Measurements from ENCODE around the gene DBI.
"Not testable (repeated sequence)": the region's sequence is repeated elsewhere in the genome, so short reads cannot be mapped to it uniquely, and the experiment has no call there.

The DBI gene

GRCh38 chr2:119366161-119366648 lies 572 bp upstream of the DBI start:
- no peaks in the 10 kb centered on the region for H3K9me3 ChIP-seq (ENCODE audit: insufficient read depth, low read depth, low read length)
- no peaks in the 10 kb centered on the region for H3K27me3 ChIP-seq (ENCODE audit: insufficient read depth, low read length)
- H3K9ac ChIP-seq (ENCODE audit: low read depth, low read length), result peak overlapping the region; percentile 82
- peaks cover 30% of the 10 kb centered on the region for H3K36me3 ChIP-seq (ENCODE audit: insufficient read depth, low read depth, low read length)
- peak overlapping the region; percentile 41 for H3K27ac ChIP-seq (ENCODE audit: low read length)
- peaks cover 12% of the 10 kb centered on the region; the same call in 1 of the 2 replicates for H3K4me1 ChIP-seq (ENCODE audit: insufficient read depth, low read length)
- H3K4me3 ChIP-seq (ENCODE audit: low read length), result peak overlapping the region; percentile 90

GRCh38 chr2:119367472-119368099 lies 809 bp downstream of the DBI start:
- peak overlapping the region; percentile 66 for H3K27ac ChIP-seq (ENCODE audit: low read length)

GRCh38 chr2:119369845-119370244 lies 3.1 kb downstream of the DBI start:
- no peak overlapping the region for H3K27ac ChIP-seq (ENCODE audit: low read length)
- peaks cover 56% of the 10 kb centered on the region for H3K36me3 ChIP-seq (ENCODE audit: insufficient read depth, low read depth, low read length)
- H3K27me3 ChIP-seq (ENCODE audit: insufficient read depth, low read length), result no peaks in the 10 kb centered on the region
- no peak overlapping the region for H3K9ac ChIP-seq (ENCODE audit: low read depth, low read length)
- H3K4me3 ChIP-seq (ENCODE audit: low read length), result no peak overlapping the region
- H3K4me1 ChIP-seq (ENCODE audit: insufficient read depth, low read length), result peaks cover 12% of the 10 kb centered on the region; the same call in 1 of the 2 replicates
- no peaks in the 10 kb centered on the region; the same call in 1 of the 2 replicates for H3K9me3 ChIP-seq (ENCODE audit: insufficient read depth, low read depth, low read length)

More at GRCh38 chr2:119367472-119368099, 809 bp downstream of the DBI start:
- H3K36me3 ChIP-seq (ENCODE audit: insufficient read depth, low read depth, low read length), result peaks cover 44% of the 10 kb centered on the region
- H3K9ac ChIP-seq (ENCODE audit: low read depth, low read length), result peak overlapping the region; percentile 93
- H3K4me1 ChIP-seq (ENCODE audit: insufficient read depth, low read length), result peaks cover 12% of the 10 kb centered on the region; the same call in 1 of the 2 replicates
- peak overlapping the region; percentile 90 for H3K4me3 ChIP-seq (ENCODE audit: low read length)
- no peaks in the 10 kb centered on the region for H3K9me3 ChIP-seq (ENCODE audit: insufficient read depth, low read depth, low read length)
- no peaks in the 10 kb centered on the region for H3K27me3 ChIP-seq (ENCODE audit: insufficient read depth, low read length)

- no peak overlapping the region for H3K4me3 ChIP-seq (ENCODE audit: low read length)
- no peak overlapping the region for H3K27ac ChIP-seq (ENCODE audit: low read length)
- H3K9me3 ChIP-seq (ENCODE audit: insufficient read depth, low read depth, low read length), result no peaks in the 10 kb centered on the region; the same call in 1 of the 2 replicates
- peaks cover 56% of the 10 kb centered on the region for H3K36me3 ChIP-seq (ENCODE audit: insufficient read depth, low read depth, low read length)
- no peak overlapping the region for H3K9ac ChIP-seq (ENCODE audit: low read depth, low read length)
- H3K4me1 ChIP-seq (ENCODE audit: insufficient read depth, low read length), result peaks cover 6% of the 10 kb centered on the region; the same call in 1 of the 2 replicates
- H3K27me3 ChIP-seq (ENCODE audit: insufficient read depth, low read length), result no peaks in the 10 kb centered on the region
These were observed 4.3 kb downstream of the DBI start for GRCh38 chr2:119371111-119371510.

- H3K4me1 ChIP-seq (ENCODE audit: insufficient read depth, low read length), result peaks cover 4% of the 10 kb centered on the region; the same call in 1 of the 2 replicates
- no peaks in the 10 kb centered on the region; the same call in 1 of the 2 replicates for H3K9me3 ChIP-seq (ENCODE audit: insufficient read depth, low read depth, low read length)
- H3K27me3 ChIP-seq (ENCODE audit: insufficient read depth, low read length), result no peaks in the 10 kb centered on the region
- no peak overlapping the region for H3K4me3 ChIP-seq (ENCODE audit: low read length)
- no peak overlapping the region for H3K27ac ChIP-seq (ENCODE audit: low read length)
- no peak overlapping the region for H3K9ac ChIP-seq (ENCODE audit: low read depth, low read length)
- H3K36me3 ChIP-seq (ENCODE audit: insufficient read depth, low read depth, low read length), result peaks cover 56% of the 10 kb centered on the region
These were observed 6.2 kb downstream of the DBI start for GRCh38 chr2:119372778-119373568.

- not testable (repeated sequence) for H3K27me3 ChIP-seq (ENCODE audit: insufficient read depth, low read length); H3K4me1 ChIP-seq (ENCODE audit: insufficient read depth, low read length); H3K4me3 ChIP-seq (ENCODE audit: low read length); H3K27ac ChIP-seq (ENCODE audit: low read length); H3K9me3 ChIP-seq (ENCODE audit: insufficient read depth, low read depth, low read length); H3K9ac ChIP-seq (ENCODE audit: low read depth, low read length)
- H3K36me3 ChIP-seq (ENCODE audit: insufficient read depth, low read depth, low read length), result peaks cover 46% of the 10 kb centered on the region
These were observed 7.3 kb downstream of the DBI start for GRCh38 chr2:119373907-119374745.

GRCh38 chr2:119376406-119376805 lies 9.6 kb downstream of the DBI start:
- not testable (repeated sequence) for H3K4me1 ChIP-seq (ENCODE audit: insufficient read depth, low read length); H3K9me3 ChIP-seq (ENCODE audit: insufficient read depth, low read depth, low read length); H3K9ac ChIP-seq (ENCODE audit: low read depth, low read length); H3K27me3 ChIP-seq (ENCODE audit: insufficient read depth, low read length); H3K4me3 ChIP-seq (ENCODE audit: low read length); H3K27ac ChIP-seq (ENCODE audit: low read length)
- H3K36me3 ChIP-seq (ENCODE audit: insufficient read depth, low read depth, low read length), result peaks cover 24% of the 10 kb centered on the region

GRCh38 chr2:119376810-119377209 lies 10.0 kb downstream of the DBI start:
- Histone ChIP-seq H3K27ac (ENCODE audit: low read length) (no peak overlapping the region), H3K27me3 (ENCODE audit: insufficient read depth, low read length) (no peaks in the 10 kb centered on the region), H3K4me1 (ENCODE audit: insufficient read depth, low read length) (peaks cover 4% of the 10 kb centered on the region; the same call in 1 of the 2 replicates), H3K9me3 (ENCODE audit: insufficient read depth, low read depth, low read length) (no peaks in the 10 kb centered on the region; the same call in 1 of the 2 replicates), H3K36me3 (ENCODE audit: insufficient read depth, low read depth, low read length) (peaks cover 20% of the 10 kb centered on the region), H3K4me3 (ENCODE audit: low read length) (no peak overlapping the region), H3K9ac (ENCODE audit: low read depth, low read length) (no peak overlapping the region)

GRCh38 chr2:119377294-119377992 lies 10.7 kb downstream of the DBI start:
- Histone ChIP-seq H3K4me3 (ENCODE audit: low read length) (no peak overlapping the region), H3K9me3 (ENCODE audit: insufficient read depth, low read depth, low read length) (no peaks in the 10 kb centered on the region; the same call in 1 of the 2 replicates), H3K4me1 (ENCODE audit: insufficient read depth, low read length) (peaks cover 4% of the 10 kb centered on the region; the same call in 1 of the 2 replicates), H3K27ac (ENCODE audit: low read length) (no peak overlapping the region), H3K9ac (ENCODE audit: low read depth, low read length) (no peak overlapping the region), H3K27me3 (ENCODE audit: insufficient read depth, low read length) (no peaks in the 10 kb centered on the region), H3K36me3 (ENCODE audit: insufficient read depth, low read depth, low read length) (peaks cover 14% of the 10 kb centered on the region)

GRCh38 chr2:119377993-119378345 lies 11.2 kb downstream of the DBI start:
- Histone ChIP-seq H3K9me3 (ENCODE audit: insufficient read depth, low read depth, low read length) (no peaks in the 10 kb centered on the region; the same call in 1 of the 2 replicates), H3K9ac (ENCODE audit: low read depth, low read length) (no peak overlapping the region), H3K4me3 (ENCODE audit: low read length) (no peak overlapping the region), H3K27me3 (ENCODE audit: insufficient read depth, low read length) (no peaks in the 10 kb centered on the region), H3K36me3 (ENCODE audit: insufficient read depth, low read depth, low read length) (peaks cover 8% of the 10 kb centered on the region), H3K4me1 (ENCODE audit: insufficient read depth, low read length) (peaks cover 4% of the 10 kb centered on the region; the same call in 1 of the 2 replicates), H3K27ac (ENCODE audit: low read length) (no peak overlapping the region)

GRCh38 chr2:119378566-119378965 lies 11.8 kb downstream of the DBI start:
- peaks cover 4% of the 10 kb centered on the region; the same call in 1 of the 2 replicates for H3K4me1 ChIP-seq (ENCODE audit: insufficient read depth, low read length)
- no peak overlapping the region for H3K4me3 ChIP-seq (ENCODE audit: low read length)
- H3K9me3 ChIP-seq (ENCODE audit: insufficient read depth, low read depth, low read length), result no peaks in the 10 kb centered on the region; the same call in 1 of the 2 replicates
- no peak overlapping the region for H3K27ac ChIP-seq (ENCODE audit: low read length)
- H3K27me3 ChIP-seq (ENCODE audit: insufficient read depth, low read length), result no peaks in the 10 kb centered on the region
- peaks cover 2% of the 10 kb centered on the region for H3K36me3 ChIP-seq (ENCODE audit: insufficient read depth, low read depth, low read length)
- H3K9ac ChIP-seq (ENCODE audit: low read depth, low read length), result no peak overlapping the region
